Type B pancreatic cell (in vitro differentiated cells): ENCODE results near the gene POFUT2. TPM values are rescaled to one million over a fixed set of nuclear protein-coding genes. Genes with fewer than 3 reads are reported as not detected.

Experiments
- DNase-seq: peaks from one replicate; pipeline ENCODE4 v3.0.0; 2021; ENCODE audit warnings: mixed read lengths; ENCODE audit not compliant: unreplicated experiment; ENCODE audit errors: extremely low spot score
- H3K27ac Mint-ChIP-seq: 2 replicates; pipeline ENCODE4 v1.8.0; 2021; ENCODE audit warnings: mild to moderate bottlenecking, mixed read lengths
- H3K27me3 Mint-ChIP-seq: 2 replicates; pipeline ENCODE4 v1.8.0; 2021; ENCODE audit warnings: mixed read lengths
- H3K36me3 Mint-ChIP-seq: 2 replicates; pipeline ENCODE4 v1.8.0; 2021; ENCODE audit warnings: mixed read lengths
- H3K4me1 Mint-ChIP-seq: one replicate; pipeline ENCODE4 v1.8.0; 2021; ENCODE audit warnings: mixed read lengths; ENCODE audit not compliant: unreplicated experiment
- H3K4me3 Mint-ChIP-seq: 2 replicates; pipeline ENCODE4 v1.8.0; 2021; ENCODE audit warnings: mild to moderate bottlenecking, mixed read lengths
- H3K9me3 Mint-ChIP-seq: 2 replicates; pipeline ENCODE4 v1.8.0; 2021; ENCODE audit warnings: mixed read lengths
- total RNA-seq: library from RNA; stranded (reverse); gene quantifications from 2 replicates; pipeline ENCODE4 v1.2.1, GENCODE V29; 2021; ENCODE audit warnings: low replicate concordance
- TF ChIP-seq, protein P1 (sequence below): fragments of 200-600 bp; sonication (generic); conservative IDR thresholded peaks from 2 replicates; pipeline ENCODE4 v1.5.0; 2021; ENCODE audit warnings: antibody characterized with exemption, mild to moderate bottlenecking

POFUT2 gene
- total RNA-seq, 1 donor from 2014 or later, result 52.8 TPM

DNA sequence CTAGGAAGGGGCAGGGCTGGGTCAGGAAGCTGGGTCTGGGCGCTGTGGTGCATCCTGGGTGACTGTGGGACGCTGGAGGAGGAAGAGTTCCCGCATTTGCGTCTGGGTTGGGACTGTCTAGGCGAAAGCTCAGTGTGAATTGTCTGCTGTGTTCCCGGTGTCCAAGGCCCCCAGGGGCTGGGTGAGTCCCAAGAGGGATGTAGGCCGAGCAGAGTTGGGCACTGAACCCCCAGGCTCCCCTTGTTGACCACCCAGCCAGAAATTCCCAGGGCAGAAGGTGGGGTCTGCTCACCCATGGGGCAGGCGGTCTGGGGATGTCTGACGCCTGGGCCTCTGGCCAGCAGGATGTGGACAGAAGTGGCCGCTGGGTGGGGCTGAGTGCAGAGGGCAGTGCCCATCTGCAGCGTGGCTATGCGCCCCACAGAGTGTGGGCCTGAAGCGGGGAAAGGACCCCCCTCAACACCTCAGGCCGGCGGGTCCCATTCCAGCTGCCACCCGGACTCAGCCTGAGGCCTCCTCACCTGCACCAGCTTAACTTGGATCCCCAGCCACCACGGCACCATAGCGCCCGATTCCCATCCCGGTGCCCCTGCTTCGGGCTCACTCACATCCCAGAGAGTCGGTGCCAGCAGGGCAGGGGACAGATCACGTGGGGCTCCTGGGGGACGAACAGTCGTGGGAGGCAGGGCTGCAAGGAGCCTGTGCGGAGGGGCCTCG, 37.0 kb upstream of the POFUT2 start:
- TF ChIP-seq, protein P1, sequence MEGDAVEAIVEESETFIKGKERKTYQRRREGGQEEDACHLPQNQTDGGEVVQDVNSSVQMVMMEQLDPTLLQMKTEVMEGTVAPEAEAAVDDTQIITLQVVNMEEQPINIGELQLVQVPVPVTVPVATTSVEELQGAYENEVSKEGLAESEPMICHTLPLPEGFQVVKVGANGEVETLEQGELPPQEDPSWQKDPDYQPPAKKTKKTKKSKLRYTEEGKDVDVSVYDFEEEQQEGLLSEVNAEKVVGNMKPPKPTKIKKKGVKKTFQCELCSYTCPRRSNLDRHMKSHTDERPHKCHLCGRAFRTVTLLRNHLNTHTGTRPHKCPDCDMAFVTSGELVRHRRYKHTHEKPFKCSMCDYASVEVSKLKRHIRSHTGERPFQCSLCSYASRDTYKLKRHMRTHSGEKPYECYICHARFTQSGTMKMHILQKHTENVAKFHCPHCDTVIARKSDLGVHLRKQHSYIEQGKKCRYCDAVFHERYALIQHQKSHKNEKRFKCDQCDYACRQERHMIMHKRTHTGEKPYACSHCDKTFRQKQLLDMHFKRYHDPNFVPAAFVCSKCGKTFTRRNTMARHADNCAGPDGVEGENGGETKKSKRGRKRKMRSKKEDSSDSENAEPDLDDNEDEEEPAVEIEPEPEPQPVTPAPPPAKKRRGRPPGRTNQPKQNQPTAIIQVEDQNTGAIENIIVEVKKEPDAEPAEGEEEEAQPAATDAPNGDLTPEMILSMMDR, result no peak
- Mint-ChIP-seq H3K27me3 (no peaks in the 10 kb centered on the region), H3K36me3 (no peaks in the 10 kb centered on the region), H3K27ac (no peak overlapping the region), H3K4me3 (no peak overlapping the region), H3K9me3 (no peaks in the 10 kb centered on the region), H3K4me1 (peaks cover 17% of the 10 kb centered on the region)
- DNase-seq, result no peak

DNA sequence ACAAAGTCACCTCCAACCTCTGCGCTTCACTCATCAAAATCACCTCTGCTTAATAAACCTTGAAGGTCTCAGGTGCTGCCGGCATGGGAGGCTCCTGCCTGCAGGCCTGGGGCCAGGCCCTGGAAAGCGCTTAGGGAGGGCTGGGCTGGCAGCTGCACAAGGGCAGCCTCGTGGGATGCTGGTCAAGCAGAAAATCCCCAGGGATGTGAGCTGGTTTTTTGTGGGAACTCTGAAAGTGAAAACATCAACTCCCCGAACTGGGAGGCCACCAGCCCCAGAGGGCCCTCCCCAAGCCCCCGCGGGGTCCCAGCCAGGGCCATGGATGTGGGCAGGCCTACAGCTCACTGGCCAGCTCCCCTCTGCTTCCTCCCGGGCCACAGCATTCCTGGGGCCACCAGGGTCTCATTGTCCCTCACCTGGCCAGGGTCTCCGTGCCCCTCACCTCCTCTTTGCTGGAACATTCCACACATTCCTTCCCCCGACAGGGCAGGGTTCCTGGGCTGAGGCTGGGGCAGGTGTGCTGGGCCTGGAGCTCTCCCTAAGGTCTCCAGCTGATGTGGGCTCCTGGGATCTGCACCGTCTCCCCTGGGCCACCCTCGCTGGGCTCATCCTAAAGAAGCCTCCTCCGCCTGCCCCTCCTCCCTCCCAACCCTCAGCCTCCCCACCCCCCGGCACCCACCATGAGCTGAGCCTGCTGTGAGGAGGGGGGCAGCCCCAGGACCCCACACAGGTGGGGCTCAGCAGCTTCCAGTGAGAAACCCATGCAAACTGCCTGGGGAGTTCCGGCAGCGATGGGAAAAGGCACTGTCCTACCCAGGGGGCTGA, 36.0 kb upstream of the POFUT2 start:
- no peaks in the 10 kb centered on the region for H3K9me3 Mint-ChIP-seq
- no peaks in the 10 kb centered on the region for H3K36me3 Mint-ChIP-seq
- no peak overlapping the region for H3K27ac Mint-ChIP-seq
- no peak overlapping the region for H3K4me3 Mint-ChIP-seq
- H3K27me3 Mint-ChIP-seq, result no peaks in the 10 kb centered on the region
- TF ChIP-seq, protein P1, result no peak
- DNase-seq, result no peak
- H3K4me1 Mint-ChIP-seq, result peaks cover 22% of the 10 kb centered on the region

DNA sequence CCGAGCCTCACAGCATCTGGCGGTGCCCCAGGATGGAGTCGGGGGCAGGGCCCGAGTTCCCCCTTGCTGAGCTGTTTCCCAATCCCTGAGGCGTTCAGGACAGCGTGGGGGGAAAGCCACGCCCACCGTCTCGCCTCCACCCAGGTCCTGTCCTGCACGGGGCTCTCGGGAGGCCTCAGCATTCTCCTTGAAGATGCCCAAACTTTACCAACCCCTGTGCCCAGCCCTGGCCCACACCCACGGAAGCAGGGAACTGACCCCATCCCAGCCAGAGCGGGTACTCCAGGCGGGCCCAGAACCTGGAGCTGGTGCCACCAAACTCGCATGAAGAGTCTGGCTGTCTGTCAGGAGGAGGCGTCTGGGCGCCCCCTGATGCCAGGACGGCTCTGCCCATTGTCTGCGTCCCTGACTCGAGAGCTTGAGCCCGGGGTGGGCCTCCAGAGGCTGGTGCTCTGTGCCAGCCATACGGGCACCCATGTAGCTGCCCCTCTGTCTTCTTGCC, 35.3 kb upstream of the POFUT2 start:
- TF ChIP-seq, protein P1, result no peak
- Mint-ChIP-seq H3K9me3 (no peaks in the 10 kb centered on the region), H3K27ac (no peak overlapping the region), H3K4me3 (no peak overlapping the region), H3K36me3 (no peaks in the 10 kb centered on the region), H3K27me3 (no peaks in the 10 kb centered on the region), H3K4me1 (peaks cover 22% of the 10 kb centered on the region)
- no peak for DNase-seq

DNA sequence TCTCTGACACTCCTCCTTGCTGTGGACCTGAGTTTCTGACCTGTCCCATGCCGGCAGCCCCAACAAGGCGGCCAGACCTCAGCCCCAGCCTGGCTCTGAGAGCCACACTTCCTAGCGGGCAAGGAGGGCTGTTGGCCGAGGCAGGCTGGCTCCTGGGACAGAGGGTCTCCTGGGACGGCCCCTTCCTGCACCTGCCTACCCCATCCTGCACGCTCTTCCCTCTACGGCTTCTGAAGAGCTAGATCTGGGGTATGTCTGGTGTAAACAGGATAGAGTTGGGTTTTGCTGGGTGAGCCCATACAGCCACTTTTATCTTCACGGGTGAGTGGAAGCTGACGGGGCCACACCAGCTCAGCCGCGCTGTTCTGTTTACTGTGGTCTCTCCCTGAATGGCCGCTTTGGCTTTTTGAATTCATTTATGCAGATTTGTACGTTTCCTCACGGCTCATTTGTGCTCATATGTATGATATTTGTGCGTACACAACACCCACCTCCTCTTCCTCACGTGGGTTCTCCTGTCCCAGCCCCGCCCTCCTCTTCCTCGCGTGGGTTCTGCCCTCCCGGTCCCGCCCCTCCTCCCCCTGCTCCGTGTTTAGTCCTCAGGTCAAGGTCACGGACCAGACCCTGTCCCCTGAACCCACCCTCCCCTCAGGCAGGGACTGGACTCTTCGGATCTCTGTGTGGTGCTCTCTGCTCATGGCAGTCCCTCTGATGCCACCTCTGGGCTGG, 34.7 kb upstream of the POFUT2 start:
- no peak overlapping the region for H3K4me3 Mint-ChIP-seq
- H3K4me1 Mint-ChIP-seq, result peaks cover 22% of the 10 kb centered on the region

More for the DNA sequence above, 34.7 kb upstream of the POFUT2 start:
- no peaks in the 10 kb centered on the region for H3K36me3 Mint-ChIP-seq
- H3K27me3 Mint-ChIP-seq, result no peaks in the 10 kb centered on the region
- no peak for DNase-seq
- TF ChIP-seq, protein P1, result no peak
- no peaks in the 10 kb centered on the region for H3K9me3 Mint-ChIP-seq
- peak overlapping the region; percentile 48 for H3K27ac Mint-ChIP-seq
